Calu3 (cell line): ENCODE data around the gene DIP2A. TPM values are rescaled to one million over a fixed set of nuclear protein-coding genes. Genes with fewer than 3 reads are reported as not detected.

ENCODE experiments used
- BruUV-seq: library from RNA; stranded (reverse); fragments of 400-500 nt; replicated peaks from 2 replicates; lab custom pipeline; 2021; lab: Mats Ljungman, UMichigan
- CTCF ChIA-PET: fragments of 300-600 bp; sonication (Branson Sonifier 250); formaldehyde crosslinking; loops from one replicate; lab custom pipeline; 2022; ENCODE audit warnings: antibody characterized with exemption; lab: Charles Lee
- DNase-seq: peaks from one replicate; pipeline ENCODE4 v3.0.0; 2022
- H3K27ac Mint-ChIP-seq: one replicate; pipeline ENCODE4 v1.8.0; 2022; ENCODE audit warnings: mixed read lengths; ENCODE audit not compliant: unreplicated experiment
- H3K27me3 Mint-ChIP-seq: one replicate; pipeline ENCODE4 v1.8.0; 2022; ENCODE audit warnings: mixed read lengths; ENCODE audit not compliant: unreplicated experiment
- H3K36me3 Mint-ChIP-seq: one replicate; pipeline ENCODE4 v1.8.0; 2022; ENCODE audit warnings: mild to moderate bottlenecking, moderate library complexity, mixed read lengths; ENCODE audit not compliant: insufficient read depth, unreplicated experiment
- H3K4me1 Mint-ChIP-seq: one replicate; pipeline ENCODE4 v1.8.0; 2022; ENCODE audit warnings: mild to moderate bottlenecking, low read depth, mixed read lengths; ENCODE audit not compliant: unreplicated experiment
- H3K4me3 Mint-ChIP-seq: one replicate; pipeline ENCODE4 v1.8.0; 2022; ENCODE audit warnings: mild to moderate bottlenecking, low read depth, moderate library complexity, mixed read lengths; ENCODE audit not compliant: unreplicated experiment
- H3K9me3 Mint-ChIP-seq: one replicate; pipeline ENCODE4 v1.8.0; 2022; ENCODE audit warnings: low read depth, mixed read lengths; ENCODE audit not compliant: unreplicated experiment
- CTCF ChIP-seq: fragments of 200-600 bp; IDR thresholded peaks from one replicate; pipeline ENCODE4 v1.8.0; 2022; ENCODE audit warnings: antibody characterized with exemption; ENCODE audit not compliant: unreplicated experiment
- intact Hi-C: fragments of 100-400 bp; cut with micrococcal nuclease; formaldehyde crosslinking; loops from one replicate; pipeline ENCODE4 v1.10.0; 2022; ENCODE audit not compliant: unreplicated experiment
- total RNA-seq: library from RNA; stranded (reverse); gene quantifications from 2 replicates; pipeline ENCODE4 v1.2.3, GENCODE V29; 2022

DIP2A gene
- total RNA-seq, 1 experiment from 2014 or later, result 29.3 TPM

GRCh38 chr21:46471514-46471913 lies 12.8 kb downstream of the DIP2A start:
- Mint-ChIP-seq H3K27ac (no peak overlapping the region), H3K4me1 (no peaks in the 10 kb centered on the region)
- CTCF ChIA-PET, result interaction anchor here (0.6 kb wide), 1 partner anchor 1045 kb away, joined by 3 read pairs; no protein-coding TSS in a partner anchor

GRCh38 chr21:46472246-46472645 lies 13.6 kb downstream of the DIP2A start:
- no peaks in the 10 kb centered on the region for H3K27me3 Mint-ChIP-seq

More at GRCh38 chr21:46471514-46471913, 12.8 kb downstream of the DIP2A start:
- TF ChIP-seq CTCF, result no peak
- Mint-ChIP-seq H3K27me3 (no peaks in the 10 kb centered on the region), H3K9me3 (no peaks in the 10 kb centered on the region), H3K36me3 (no peaks in the 10 kb centered on the region), H3K4me3 (no peak overlapping the region)
- BruUV-seq, result no TSS peak
- intact Hi-C loops, result no loop called here
- DNase-seq, result no peak

GRCh38 chr21:46474382-46474781 lies 15.7 kb downstream of the DIP2A start:
- Mint-ChIP-seq H3K4me3 (no peak overlapping the region), H3K27ac (no peak overlapping the region)
- intact Hi-C loops, result no loop called here

More at GRCh38 chr21:46472246-46472645, 13.6 kb downstream of the DIP2A start:
- BruUV-seq, result no TSS peak
- CTCF ChIA-PET, result no interaction called here
- Mint-ChIP-seq H3K36me3 (no peaks in the 10 kb centered on the region), H3K9me3 (no peaks in the 10 kb centered on the region), H3K27ac (no peak overlapping the region), H3K4me1 (no peaks in the 10 kb centered on the region), H3K4me3 (no peak overlapping the region)
- intact Hi-C loops, result no loop called here
- no peak for DNase-seq
- TF ChIP-seq CTCF, result no peak

GRCh38 chr21:46475296-46475695 lies 16.6 kb downstream of the DIP2A start:
- Mint-ChIP-seq H3K27me3 (no peaks in the 10 kb centered on the region), H3K9me3 (no peaks in the 10 kb centered on the region), H3K36me3 (no peaks in the 10 kb centered on the region), H3K4me1 (no peaks in the 10 kb centered on the region), H3K27ac (no peak overlapping the region), H3K4me3 (no peak overlapping the region)
- intact Hi-C loops, result no loop called here
- DNase-seq, result no peak
- CTCF ChIA-PET, result no interaction called here
- TF ChIP-seq CTCF, result no peak
- BruUV-seq, result no TSS peak

More at GRCh38 chr21:46474382-46474781, 15.7 kb downstream of the DIP2A start:
- Mint-ChIP-seq H3K4me1 (no peaks in the 10 kb centered on the region), H3K36me3 (no peaks in the 10 kb centered on the region), H3K27me3 (no peaks in the 10 kb centered on the region), H3K9me3 (no peaks in the 10 kb centered on the region)
- no peak for DNase-seq
- BruUV-seq, result no TSS peak
- CTCF ChIA-PET, result no interaction called here
- TF ChIP-seq CTCF, result no peak
